OCI-LY7 (cell line): ENCODE results near the gene YTHDF1.

ENCODE experiments used
- CTCF ChIP-seq: fragments of 200-600 bp; sonication (generic); conservative IDR thresholded peaks from 2 replicates; pipeline ENCODE4 v1.5.1; 2014; ENCODE audit warnings: mild to moderate bottlenecking, antibody characterized with exemption, low read length, moderate library complexity, mixed read lengths
- EZH2phosphoT487 ChIP-seq: fragments of 200-600 bp; sonication (generic); IDR thresholded peaks from 2 replicates; pipeline ENCODE4 v1.6.1; 2018; ENCODE audit warnings: low read depth, borderline replicate concordance, mild to moderate bottlenecking, mixed run types, antibody characterized with exemption, low read length, moderate library complexity, mixed read lengths

GRCh38 chr20:63182946-63183415 is 33.0 kb downstream of the YTHDF1 start:
- TF ChIP-seq CTCF (no peak), EZH2phosphoT487 (no peak)
